ENCODE measurements around the gene DMRT1. TPM values are rescaled to one million over a fixed set of nuclear protein-coding genes. Genes with fewer than 3 reads are reported as not detected.

The DMRT1 gene
- total and polyA plus RNA-seq, 9 donors = not detected

GRCh38 chr9:1014640-1015039, 173.1 kb downstream of the DMRT1 start:
- intact Hi-C loops (cut with DNase I) = no loop called here
- no peak for DNase-seq
- no peaks in the 10 kb centered on the region for H3K36me3 ChIP-seq
- 88 to 91% (median 90%) methylated on average over 2 of the region's 2 CpGs for WGBS, 3 donors
- H3K27ac ChIP-seq = no peak overlapping the region
- H3K27me3 ChIP-seq = no peaks in the 10 kb centered on the region
- no peak overlapping the region for H3K4me3 ChIP-seq
- TF ChIP-seq CTCF (IDR thresholded peaks at IDR 0.05) (no peak), EP300 (IDR thresholded peaks at IDR 0.05) (no peak), POLR2A (IDR thresholded peaks at IDR 0.05) (no peak)
- H3K4me1 ChIP-seq (ENCODE audit: insufficient read depth) = no peaks in the 10 kb centered on the region
- H3K9me3 ChIP-seq = no peaks in the 10 kb centered on the region

- no peaks in the 10 kb centered on the region for H3K27me3 ChIP-seq
- intact Hi-C loops (cut with DNase I) = no loop called here
- H3K4me1 ChIP-seq (ENCODE audit: insufficient read depth) = no peaks in the 10 kb centered on the region
- DNase-seq = no peak
- WGBS, 3 donors = 20 to 21% (median 21%) methylated on average over 10 of the region's 10 CpGs
- no peak overlapping the region for H3K27ac ChIP-seq
- H3K4me3 ChIP-seq = no peak overlapping the region
- TF ChIP-seq EP300 (IDR thresholded peaks at IDR 0.05) (no peak), POLR2A (IDR thresholded peaks at IDR 0.05) (no peak), CTCF (IDR thresholded peaks at IDR 0.05) (no peak)
- H3K9me3 ChIP-seq = no peaks in the 10 kb centered on the region
- no peaks in the 10 kb centered on the region for H3K36me3 ChIP-seq
Observed at GRCh38 chr9:1018121-1018520, 176.6 kb downstream of the DMRT1 start.

Small RNAs within 50 kb of the gene (small RNA-seq; reads per million reads assigned to genes)
- gene RNU6-1073P = not detected

Other genes with a start within 250 kb of the DMRT1 start
- gene DMRT3, start 135.0 kb downstream of the DMRT1 start, total RNA-seq = not detected
- under 1 TPM in 1 of 2 donors, not detected in 1; 0.17 TPM for gene DMRT3, start 135.0 kb downstream of the DMRT1 start, polyA plus RNA-seq
- gene DMRT2, start 208.7 kb downstream of the DMRT1 start, total RNA-seq = under 1 TPM in 1 of 7 donors, not detected in 6; 0.17 TPM
- under 1 TPM in 1 of 2 donors, not detected in 1; 0.10 TPM for gene DMRT2, start 208.7 kb downstream of the DMRT1 start, polyA plus RNA-seq